IPS DF 6.9 (cell line): Measurements from ENCODE around the gene TEKT3.

Experiments used
- DNase-seq: peaks from one replicate; pipeline ENCODE4 v3.0.0-alpha.2; 2013; ENCODE audit warnings: low read depth, low spot score
- H3K27ac ChIP-seq: one replicate; pipeline ENCODE4 v1.5.1; 2013; ENCODE audit warnings: low read length, control low read depth
- H3K27me3 ChIP-seq: 2 replicates; pipeline ENCODE4 v1.6.1; 2013; ENCODE audit warnings: mild to moderate bottlenecking, low read length; ENCODE audit not compliant: control insufficient read depth, insufficient read depth
- H3K36me3 ChIP-seq: 2 replicates; pipeline ENCODE4 v1.6.1; 2013; ENCODE audit warnings: low read length; ENCODE audit not compliant: control insufficient read depth, insufficient read depth
- H3K4me1 ChIP-seq: 2 replicates; pipeline ENCODE4 v1.6.1; 2013; ENCODE audit warnings: low read length; ENCODE audit not compliant: control insufficient read depth, insufficient read depth
- H3K4me3 ChIP-seq: 2 replicates; pipeline ENCODE4 v1.5.1; 2013; ENCODE audit warnings: mild to moderate bottlenecking, low read length
- H3K9me3 ChIP-seq: 2 replicates; pipeline ENCODE4 v1.6.1; 2013; ENCODE audit warnings: low read length, inconsistent platforms; ENCODE audit not compliant: control insufficient read depth, insufficient read depth
- whole genome bisulfite sequencing: extraction: QIAGEN DNeasy Blood & Tissue Kit; methylation state at CpG from one replicate; pipeline ENCODE4 v1.1.7; 2013; ENCODE audit warnings: mixed read lengths, missing lambda C conversion rate; ENCODE audit not compliant: insufficient read length, insufficient coverage; 5-methylcytosine and 5-hydroxymethylcytosine counted together

The TEKT3 gene

DNA sequence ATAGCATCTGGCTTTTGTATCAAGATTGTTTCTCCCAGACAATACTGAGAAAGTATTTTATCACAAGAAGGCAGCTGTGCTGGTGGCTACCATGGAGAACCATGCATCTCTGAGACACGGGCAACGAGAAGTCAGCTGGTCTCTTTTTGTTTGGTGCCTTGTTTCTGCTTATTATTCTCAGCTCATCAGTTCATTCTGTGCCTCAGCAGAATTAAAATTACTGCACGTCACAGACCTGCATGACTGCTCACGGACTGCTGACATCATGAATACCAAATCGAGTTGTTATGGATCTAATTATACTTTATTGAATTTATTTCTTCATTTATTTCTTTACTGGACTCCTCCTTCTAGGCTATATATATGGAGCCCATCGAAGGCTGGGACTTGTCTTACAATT, 57.3 kb downstream of the TEKT3 start:
- H3K4me3 ChIP-seq, result no peak overlapping the region
- DNase-seq, result no peak
- WGBS, result no CpG with 5 or more reads among the region's 6 CpGs
- H3K9me3 ChIP-seq, result no peaks in the 10 kb centered on the region
- H3K27ac ChIP-seq, result no peak overlapping the region
- H3K27me3 ChIP-seq, result no peaks in the 10 kb centered on the region
- no peaks in the 10 kb centered on the region for H3K4me1 ChIP-seq
- no peaks in the 10 kb centered on the region for H3K36me3 ChIP-seq

DNA sequence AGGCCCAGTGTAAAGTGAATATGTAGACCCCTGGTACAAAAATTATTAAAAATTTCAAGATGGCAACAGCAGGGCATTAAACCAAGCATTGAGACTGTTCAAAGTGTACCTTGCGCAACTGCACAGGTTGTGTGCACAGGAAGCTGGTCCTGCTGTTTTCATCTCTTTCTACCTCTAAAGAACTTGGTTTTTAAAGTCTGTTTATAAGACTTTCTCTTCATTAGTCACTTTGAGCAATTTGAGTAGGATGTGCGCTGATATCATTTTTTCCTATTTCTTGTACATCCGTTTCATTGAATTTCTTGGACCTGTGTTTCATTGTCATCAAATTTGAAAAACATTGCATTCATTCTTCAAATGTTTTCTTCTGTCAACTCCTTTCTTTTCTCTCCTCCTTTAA, 59.5 kb downstream of the TEKT3 start:
- H3K9me3 ChIP-seq, result no peaks in the 10 kb centered on the region
- no peaks in the 10 kb centered on the region for H3K27me3 ChIP-seq
- H3K4me1 ChIP-seq, result no peaks in the 10 kb centered on the region
- WGBS, result no CpG with 5 or more reads among the region's 3 CpGs
- no peaks in the 10 kb centered on the region for H3K36me3 ChIP-seq
- H3K27ac ChIP-seq, result no peak overlapping the region
- DNase-seq, result no peak
- H3K4me3 ChIP-seq, result no peak overlapping the region

DNA sequence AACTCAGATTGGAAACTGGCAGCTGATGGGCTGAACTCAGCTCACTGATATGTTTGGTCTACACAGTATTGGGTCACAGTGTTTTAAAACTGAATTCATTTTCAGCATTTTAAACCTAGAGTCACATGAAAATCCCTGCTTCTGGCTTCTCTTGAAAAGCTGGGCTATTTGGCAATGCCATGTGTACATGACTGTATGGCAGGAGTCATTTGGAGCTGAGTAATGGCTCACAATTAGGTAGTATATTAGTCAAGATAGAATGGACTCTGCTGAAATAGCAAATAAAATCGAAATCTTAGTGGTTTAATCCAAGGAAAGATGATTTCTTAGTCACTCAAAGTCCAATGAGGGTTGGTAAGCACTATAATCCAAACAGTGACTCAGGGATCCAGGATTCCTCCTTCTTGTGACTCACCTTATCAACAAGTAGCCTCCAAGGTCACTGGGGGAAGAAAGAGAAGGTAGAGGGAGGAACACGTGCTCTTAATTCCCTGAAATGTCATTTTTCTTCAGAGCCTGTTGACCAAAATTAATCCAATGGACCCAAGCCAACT, 62.4 kb downstream of the TEKT3 start:
- H3K27me3 ChIP-seq, result no peaks in the 10 kb centered on the region
- no peaks in the 10 kb centered on the region for H3K4me1 ChIP-seq
- no peak for DNase-seq
- H3K4me3 ChIP-seq, result no peak overlapping the region
- H3K9me3 ChIP-seq, result no peaks in the 10 kb centered on the region
- no peaks in the 10 kb centered on the region for H3K36me3 ChIP-seq
- WGBS, result no CpG with 5 or more reads among the region's 2 CpGs
- no peak overlapping the region for H3K27ac ChIP-seq

DNA sequence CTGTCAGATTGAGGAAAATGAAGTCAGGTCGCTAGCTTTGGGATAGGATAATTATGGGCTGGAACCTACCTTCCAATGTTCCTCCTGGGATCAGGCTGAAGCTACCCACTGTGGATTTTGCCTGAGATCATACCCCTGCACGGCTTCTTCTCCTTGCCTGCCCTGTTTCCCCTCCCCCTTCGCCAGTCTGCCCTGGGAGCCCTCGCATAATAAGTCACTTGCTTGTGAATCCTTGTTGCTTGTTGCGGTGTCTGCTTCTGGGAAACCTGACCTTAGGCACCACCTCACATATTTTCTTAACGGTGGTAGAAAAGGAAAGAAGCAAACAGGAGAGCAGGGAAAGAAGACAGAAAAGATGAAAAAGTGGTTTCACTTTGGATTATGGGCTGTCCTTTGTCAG, 63.0 kb downstream of the TEKT3 start:
- H3K4me3 ChIP-seq, result no peak overlapping the region

DNA sequence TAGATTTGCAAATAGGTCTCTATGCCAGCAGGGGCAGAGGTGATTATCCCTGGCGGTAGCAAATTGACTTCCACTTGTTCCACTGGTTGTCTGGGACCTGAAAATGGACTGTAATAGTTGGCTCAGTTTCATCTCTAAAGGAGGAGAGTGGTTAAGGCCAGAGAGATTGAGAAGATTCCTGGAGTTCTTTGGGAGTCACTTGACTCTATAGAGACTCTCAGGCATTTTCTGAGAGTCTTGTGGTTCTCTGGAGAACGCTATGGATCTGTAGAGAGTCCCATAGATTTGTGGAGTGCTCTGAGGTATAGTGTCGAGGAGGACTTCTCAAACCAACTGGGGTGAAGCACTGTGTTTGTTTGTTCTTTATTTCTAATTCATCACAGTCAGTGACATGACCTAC, 67.4 kb downstream of the TEKT3 start:
- Histone ChIP-seq H3K4me3 (no peak overlapping the region), H3K9me3 (no peaks in the 10 kb centered on the region), H3K36me3 (no peaks in the 10 kb centered on the region), H3K4me1 (no peaks in the 10 kb centered on the region), H3K27me3 (no peaks in the 10 kb centered on the region), H3K27ac (no peak overlapping the region)
- no CpG with 5 or more reads among the region's 3 CpGs for WGBS
- DNase-seq, result no peak

More for the DNA sequence above, 63.0 kb downstream of the TEKT3 start:
- DNase-seq, result no peak
- Histone ChIP-seq H3K4me1 (no peaks in the 10 kb centered on the region), H3K9me3 (no peaks in the 10 kb centered on the region), H3K27me3 (no peaks in the 10 kb centered on the region), H3K36me3 (no peaks in the 10 kb centered on the region), H3K27ac (no peak overlapping the region)
- whole genome bisulfite sequencing, result no CpG with 5 or more reads among the region's 6 CpGs

DNA sequence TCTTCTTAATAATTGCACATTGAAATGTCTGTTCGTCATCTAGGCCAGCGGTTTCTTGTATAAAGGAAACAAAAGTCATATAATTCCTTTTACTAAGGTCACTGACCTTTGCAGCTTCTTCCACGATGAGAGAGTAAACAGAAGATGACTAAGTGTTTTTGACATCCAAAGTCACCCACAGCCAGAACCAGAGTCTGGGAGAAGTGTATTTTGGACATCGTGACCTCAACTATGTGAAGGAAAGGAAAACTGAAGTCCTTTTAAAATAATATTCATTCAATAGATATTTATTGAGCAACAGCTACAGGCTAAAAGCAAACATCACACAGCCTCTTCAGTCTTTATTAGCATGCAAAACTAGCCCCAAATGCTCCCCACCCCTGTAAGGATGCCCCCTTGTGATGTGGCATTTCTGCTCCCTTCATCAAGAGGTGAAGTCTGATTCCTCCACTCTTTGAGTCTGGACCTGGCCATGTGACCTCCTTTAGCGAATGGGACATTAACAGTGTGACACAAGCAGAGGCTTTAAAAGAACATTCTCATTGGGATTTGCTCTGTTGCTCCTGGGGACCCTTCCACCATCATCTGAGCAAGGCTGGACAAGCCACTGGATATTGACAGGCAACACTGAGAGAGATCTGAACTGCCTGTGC, 68.1 kb downstream of the TEKT3 start:
- DNase-seq, result no peak
- WGBS, result no CpG with 5 or more reads among the region's 5 CpGs

DNA sequence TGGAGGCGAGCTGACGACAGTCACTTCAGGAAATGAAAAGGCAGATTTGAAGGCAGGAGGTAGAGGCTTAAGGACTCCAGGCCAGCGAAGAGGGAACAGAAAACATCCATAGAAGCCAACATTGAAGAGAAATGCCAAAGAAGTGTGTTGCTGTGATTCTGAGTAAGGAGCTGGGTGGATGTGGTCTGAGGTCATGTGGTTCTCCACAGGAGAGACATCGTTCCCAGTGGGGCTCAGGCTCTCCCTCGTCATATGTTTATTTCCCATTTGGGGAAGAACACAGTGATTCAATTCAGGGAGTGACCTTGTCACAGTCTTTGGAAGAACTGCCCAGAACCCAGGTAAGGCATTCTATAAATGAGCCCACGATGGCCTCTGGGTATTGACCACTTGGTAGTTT, 69.7 kb downstream of the TEKT3 start:
- no peak overlapping the region for H3K4me3 ChIP-seq
- no CpG with 5 or more reads among the region's 6 CpGs for WGBS
- DNase-seq, result no peak
- H3K4me1 ChIP-seq, result no peaks in the 10 kb centered on the region
- no peaks in the 10 kb centered on the region for H3K36me3 ChIP-seq
- H3K27me3 ChIP-seq, result no peaks in the 10 kb centered on the region
- no peaks in the 10 kb centered on the region for H3K9me3 ChIP-seq
- no peak overlapping the region for H3K27ac ChIP-seq

More for the DNA sequence above, 68.1 kb downstream of the TEKT3 start:
- Histone ChIP-seq H3K4me1 (no peaks in the 10 kb centered on the region), H3K27me3 (no peaks in the 10 kb centered on the region), H3K27ac (no peak overlapping the region), H3K4me3 (no peak overlapping the region), H3K36me3 (no peaks in the 10 kb centered on the region), H3K9me3 (no peaks in the 10 kb centered on the region)

DNA sequence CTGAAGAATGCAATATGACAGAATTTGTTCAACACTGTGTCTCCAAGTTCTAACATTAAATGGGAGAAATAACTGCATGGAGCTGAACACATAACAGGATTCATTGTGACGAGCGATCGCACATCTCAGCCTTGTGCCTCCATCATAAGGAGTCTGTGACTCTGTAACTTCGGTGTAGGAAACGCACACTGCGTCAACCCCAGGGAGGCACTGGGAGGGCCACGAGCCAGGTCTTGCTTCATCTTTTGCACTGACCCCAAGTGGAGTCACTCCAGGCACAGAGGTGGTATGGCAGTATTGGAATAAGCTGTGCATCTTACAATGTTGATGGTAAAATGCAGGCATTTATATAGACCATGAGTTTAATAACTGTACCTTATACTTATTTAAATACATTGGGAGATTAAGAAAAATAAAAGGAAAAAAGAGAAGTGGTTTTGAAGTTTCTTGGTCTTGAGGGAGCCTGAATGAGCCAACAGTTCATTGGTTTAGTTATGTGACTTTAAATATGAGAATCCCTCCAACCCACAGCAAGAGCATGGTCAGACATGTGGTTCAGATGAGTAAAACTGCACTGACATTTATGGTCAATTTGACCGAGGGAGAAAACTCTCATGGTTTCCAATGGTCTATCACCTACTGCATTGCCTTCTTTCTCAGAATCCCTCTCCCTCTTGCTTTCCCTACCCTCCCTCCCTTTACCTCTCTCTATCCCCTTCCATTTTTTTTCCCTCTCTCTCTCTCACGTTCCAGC, 70.6 kb downstream of the TEKT3 start:
- Histone ChIP-seq H3K9me3 (no peaks in the 10 kb centered on the region), H3K4me3 (no peak overlapping the region), H3K36me3 (no peaks in the 10 kb centered on the region), H3K4me1 (no peaks in the 10 kb centered on the region), H3K27me3 (no peaks in the 10 kb centered on the region), H3K27ac (no peak overlapping the region)
- 100% methylated on average over 1 of the region's 9 CpGs for WGBS
- DNase-seq, result no peak

DNA sequence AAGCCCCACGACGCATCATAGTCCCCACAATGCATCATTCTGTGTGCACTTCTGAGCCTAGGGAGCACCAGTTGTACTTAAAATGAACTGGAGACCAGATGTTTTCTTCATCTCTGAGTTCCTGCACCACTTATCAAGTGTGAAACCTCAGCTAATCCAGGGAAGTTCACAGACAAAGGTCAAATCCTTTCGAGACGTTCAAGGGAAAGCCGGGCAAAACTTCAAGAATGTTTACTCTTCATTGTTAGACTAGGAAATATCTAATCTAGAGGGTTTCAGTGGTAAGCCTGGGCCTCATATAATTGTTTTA, 71.7 kb downstream of the TEKT3 start:
- WGBS, result no CpG with 5 or more reads among the region's 5 CpGs
- Histone ChIP-seq H3K4me3 (no peak overlapping the region), H3K36me3 (no peaks in the 10 kb centered on the region), H3K27ac (no peak overlapping the region), H3K27me3 (no peaks in the 10 kb centered on the region), H3K4me1 (no peaks in the 10 kb centered on the region), H3K9me3 (no peaks in the 10 kb centered on the region)
- no peak for DNase-seq

DNA sequence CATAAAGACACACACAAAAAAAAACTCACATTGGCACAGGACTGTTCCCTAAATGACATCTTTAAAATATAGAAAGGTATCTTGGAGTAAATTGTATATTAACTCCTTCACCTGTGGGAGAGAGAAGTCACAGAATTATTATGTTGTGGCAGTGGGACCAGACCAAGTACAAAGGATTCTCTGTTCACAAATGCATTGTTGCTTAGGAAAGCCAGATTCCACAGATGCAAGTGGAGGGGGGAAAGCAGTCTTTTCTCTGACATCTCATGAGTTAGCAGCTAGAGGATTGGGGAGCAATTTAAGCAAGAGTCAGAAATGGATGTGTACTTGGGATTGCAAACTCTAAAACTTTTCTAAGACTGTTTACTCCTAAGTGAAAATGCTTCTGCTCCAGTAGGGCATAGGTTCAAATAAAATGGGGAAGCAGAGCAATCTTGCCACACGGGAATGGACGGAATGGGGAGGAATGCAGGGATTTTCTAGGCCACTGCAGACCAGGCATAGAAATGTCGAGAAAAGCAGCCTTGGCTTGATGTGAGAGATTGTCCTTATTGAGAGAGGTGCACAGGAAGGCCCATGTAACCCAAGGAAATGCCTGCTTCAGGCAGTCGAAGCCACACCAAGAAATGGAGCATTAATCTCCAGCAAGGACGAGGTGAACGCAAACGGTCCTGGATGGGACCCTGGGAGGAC, 72.2 kb downstream of the TEKT3 start:
- H3K36me3 ChIP-seq, result no peaks in the 10 kb centered on the region
- no CpG with 5 or more reads among the region's 7 CpGs for WGBS
- no peak overlapping the region for H3K4me3 ChIP-seq
- H3K27me3 ChIP-seq, result no peaks in the 10 kb centered on the region
- DNase-seq, result no peak
- H3K9me3 ChIP-seq, result no peaks in the 10 kb centered on the region
- H3K4me1 ChIP-seq, result no peaks in the 10 kb centered on the region
- H3K27ac ChIP-seq, result no peak overlapping the region
